Stimulated activated CD8-positive, alpha-beta memory T cell treated with anti-CD3 and anti-CD28 coated beads, Interleukin-12 subunit alpha, Interleukin-12 subunit beta, amount 100 ng/mL, for 1 hour (primary cell): ENCODE data around the gene GCLM.

Experiments
- DNase-seq: peaks from one replicate; pipeline ENCODE4 v3.0.0-alpha.2; 2020; ENCODE audit warnings: low read depth

Gene GCLM

GRCh38 chr1:93846206-93846991 is 62.8 kb downstream of the GCLM start:
- DNase-seq = peak; percentile 79

DNA sequence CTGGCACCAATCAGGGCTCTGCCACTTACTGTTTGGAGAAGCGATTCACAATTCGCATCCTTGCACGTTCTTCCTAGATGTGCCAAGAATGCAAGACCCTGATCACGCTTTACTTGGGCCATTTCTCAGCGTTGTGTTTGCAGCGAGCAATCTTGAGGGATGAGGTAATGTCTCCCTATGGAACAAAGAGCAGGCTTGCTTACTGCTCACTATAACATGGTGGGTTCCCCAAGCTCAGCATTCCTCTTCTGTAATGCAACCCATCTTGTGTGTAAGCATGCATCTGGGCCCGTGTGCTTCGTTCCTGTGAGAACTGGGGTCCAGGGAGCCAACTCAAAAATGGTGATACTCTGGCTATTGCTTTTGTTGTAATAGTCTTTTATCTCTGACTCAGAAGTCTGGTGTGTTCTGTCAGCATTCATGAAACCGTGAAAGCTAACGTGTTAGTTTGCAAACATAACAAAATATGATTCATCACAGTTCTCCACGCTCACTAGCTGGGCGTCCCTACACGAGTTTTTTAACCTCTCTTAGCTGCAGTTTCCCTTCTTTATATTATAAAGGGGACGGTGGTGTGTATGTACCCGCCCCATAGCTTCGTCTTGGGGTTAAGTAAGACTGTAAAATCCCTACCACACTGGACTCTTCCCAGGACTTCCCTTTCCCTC is 63.6 kb downstream of the GCLM start:
- DNase-seq = no peak

DNA sequence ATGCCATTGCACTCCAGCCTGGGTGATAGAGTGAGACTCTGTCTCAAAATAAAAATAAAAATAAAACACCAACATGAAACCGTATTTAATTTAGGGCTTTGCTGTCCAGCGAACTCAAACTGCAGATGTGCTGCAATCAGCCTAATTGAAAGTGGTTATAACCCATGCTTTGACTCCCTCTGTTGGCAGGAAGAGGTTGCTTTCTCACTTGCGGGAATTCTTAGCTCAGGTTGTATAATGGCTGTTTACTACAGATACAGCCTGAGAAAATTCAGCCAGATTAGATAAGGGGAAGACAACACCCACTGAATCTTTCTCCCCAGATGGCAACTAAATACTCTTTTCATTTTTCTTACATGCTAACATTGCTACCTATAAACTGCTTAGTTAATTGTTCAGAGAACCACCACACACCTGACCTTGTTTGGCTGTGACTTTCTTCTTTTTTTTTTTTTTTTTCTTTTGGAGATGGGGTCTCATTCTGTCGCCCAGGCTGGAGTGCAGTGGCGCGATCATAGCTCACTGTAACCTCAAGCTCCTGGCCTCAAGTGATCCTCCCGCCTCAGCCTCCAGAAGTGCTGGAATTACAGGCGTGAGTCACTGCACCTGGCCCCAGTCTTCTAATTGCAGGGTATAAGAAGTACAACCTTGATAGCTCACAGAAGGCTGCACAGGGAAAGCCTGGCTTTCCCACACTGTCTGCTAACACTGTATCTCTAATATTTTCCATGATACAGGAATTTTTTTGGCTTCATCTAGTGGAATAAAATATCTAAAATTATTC is 64.8 kb downstream of the GCLM start:
- DNase-seq = peak; percentile 22

- DNase-seq = no peak
Measured at GRCh38 chr1:93842750-93843500, 66.3 kb downstream of the GCLM start.

GRCh38 chr1:93841771-93842170 is 67.5 kb downstream of the GCLM start:
- no peak for DNase-seq

DNA sequence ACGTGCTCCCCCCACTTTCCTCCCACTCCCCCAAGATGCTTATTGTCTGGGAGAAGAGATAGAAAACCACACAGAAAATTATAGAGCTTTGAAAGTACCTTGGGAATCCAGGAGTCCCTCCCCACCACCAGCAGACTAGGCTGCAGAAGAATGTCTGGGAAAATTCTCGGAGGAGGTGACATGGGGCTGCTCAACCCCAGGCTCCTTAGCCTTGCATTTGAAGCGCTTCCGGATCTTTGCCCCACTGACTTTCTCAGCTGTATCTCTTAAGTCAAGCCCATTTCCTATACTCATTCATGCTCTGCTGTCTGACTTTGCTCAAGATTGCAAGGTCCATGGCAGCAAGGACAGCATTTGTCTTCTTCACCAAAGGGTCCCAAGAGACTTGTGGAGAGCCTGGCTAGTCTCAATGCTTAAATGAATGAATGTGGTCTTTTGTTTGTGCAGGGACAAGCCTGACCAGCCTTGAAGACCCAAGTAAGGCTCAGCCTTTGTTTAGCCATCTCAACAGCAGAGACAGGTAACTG is 68.2 kb downstream of the GCLM start:
- no peak for DNase-seq

GRCh38 chr1:93839753-93840152 is 69.5 kb downstream of the GCLM start:
- no peak for DNase-seq

- no peak for DNase-seq
Measured at GRCh38 chr1:93839307-93839706, 69.9 kb downstream of the GCLM start.

- DNase-seq = no peak
Measured at GRCh38 chr1:93837961-93838360, 71.3 kb downstream of the GCLM start.
